Testis (tissue), 3 donors: ENCODE data around the gene TNFSF10. TPM values are rescaled to one million over a fixed set of nuclear protein-coding genes. Genes with fewer than 3 reads are reported as not detected.
"Not testable (repeated sequence)": the region's sequence is repeated elsewhere in the genome, so short reads cannot be mapped to it uniquely, and the experiment has no call there.

ENCODE experiments used
- DNase-seq: peaks from one replicate; pipeline ENCODE4 v3.0.0-alpha.2; 2019
- H3K27ac ChIP-seq, 2 donors: fragments of 200-600 bp; sonication (generic); one replicate each; pipeline ENCODE4 v1.5.1; 2019
- H3K27me3 ChIP-seq: fragments of 200-600 bp; sonication (generic); one replicate; pipeline ENCODE4 v1.5.1; 2019
- H3K36me3 ChIP-seq: fragments of 200-600 bp; sonication (generic); one replicate; pipeline ENCODE4 v1.5.1; 2017; ENCODE audit warnings: low read depth; ENCODE audit errors: missing control alignments
- H3K4me1 ChIP-seq: fragments of 200-600 bp; sonication (generic); one replicate; pipeline ENCODE4 v1.5.1; 2019
- H3K4me3 ChIP-seq, 2 donors: fragments of 200-600 bp; sonication (generic); one replicate each; pipeline ENCODE4 v1.5.1; 2017 to 2019
- H3K9me3 ChIP-seq: fragments of 200-600 bp; sonication (generic); one replicate; pipeline ENCODE4 v1.5.1; 2017
- POLR2A ChIP-seq: fragments of 450-650 bp; IDR thresholded peaks from one replicate; pipeline ENCODE4 v1.6.1; 2017; ENCODE audit warnings: antibody characterized with exemption, mild to moderate bottlenecking, moderate library complexity
- WGBS, 2 donors: methylation state at CpG; one replicate each; pipeline ENCODE4 v1.1.5; 2018; 5-methylcytosine and 5-hydroxymethylcytosine counted together
- intact Hi-C: fragments of 100-400 bp; cut with DNase I; formaldehyde crosslinking; loops from one replicate; pipeline ENCODE4 v1.15.1; 2023; ENCODE audit warnings: low total_unique reads
- polyA plus RNA-seq: library from polyadenylated mRNA; stranded (reverse); fragments of 350-450 nt; fragmentation: Illumina TruSeq; extraction: RNeasy Lipid Tissue Mini Kit (QIAGEN cat#74804); gene quantifications from one replicate; pipeline ENCODE4 v1.2.3, GENCODE V29; 2014; ENCODE audit warnings: low read depth, low replicate concordance; ENCODE audit not compliant: insufficient read depth
- total RNA-seq, 2 donors: library from RNA; depleted of rRNA; stranded (reverse); fragments of >200 nt; gene quantifications; one replicate each; pipeline ENCODE4 v1.2.3, GENCODE V29; 2016
- TF ChIP-seq, protein P1 (sequence below), 3 experiments: fragments of 450-650 bp in 2 of 3; fragments of 200-600 bp in 1 of 3; sonication (generic) in 1 of 3; IDR thresholded peaks; one replicate each; pipeline ENCODE4 v1.5.1; 2016 to 2019; ENCODE audit warnings: antibody characterized with exemption in 3 of 3, mild to moderate bottlenecking in 2 of 3, moderate library complexity in 1 of 3

TNFSF10 gene
- total and polyA plus RNA-seq, 3 donors from 2014 or later: 4.3 to 10.0 (median 8.1) TPM

DNA sequence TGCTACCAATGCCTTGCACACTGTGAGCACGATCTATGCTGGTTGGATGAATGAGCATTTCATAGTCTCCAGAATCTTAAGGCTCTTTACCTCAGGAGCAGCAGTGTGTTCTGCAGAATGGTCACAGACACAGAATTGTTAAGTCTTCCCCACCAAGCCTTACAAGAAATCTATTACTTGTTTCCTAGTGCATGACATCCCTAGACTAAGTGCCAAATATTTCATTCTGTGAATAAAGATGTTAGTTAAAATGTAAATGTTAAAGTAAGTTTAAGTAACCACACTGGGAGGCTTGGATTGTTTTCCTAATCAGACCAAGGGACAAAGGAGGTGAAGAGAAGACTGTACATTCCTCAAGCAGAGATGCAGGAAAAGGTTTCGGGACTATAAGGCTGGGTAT lies 4.1 kb upstream of the TNFSF10 start:
- TF ChIP-seq POLR2A: no peak
- TF ChIP-seq, protein P1, sequence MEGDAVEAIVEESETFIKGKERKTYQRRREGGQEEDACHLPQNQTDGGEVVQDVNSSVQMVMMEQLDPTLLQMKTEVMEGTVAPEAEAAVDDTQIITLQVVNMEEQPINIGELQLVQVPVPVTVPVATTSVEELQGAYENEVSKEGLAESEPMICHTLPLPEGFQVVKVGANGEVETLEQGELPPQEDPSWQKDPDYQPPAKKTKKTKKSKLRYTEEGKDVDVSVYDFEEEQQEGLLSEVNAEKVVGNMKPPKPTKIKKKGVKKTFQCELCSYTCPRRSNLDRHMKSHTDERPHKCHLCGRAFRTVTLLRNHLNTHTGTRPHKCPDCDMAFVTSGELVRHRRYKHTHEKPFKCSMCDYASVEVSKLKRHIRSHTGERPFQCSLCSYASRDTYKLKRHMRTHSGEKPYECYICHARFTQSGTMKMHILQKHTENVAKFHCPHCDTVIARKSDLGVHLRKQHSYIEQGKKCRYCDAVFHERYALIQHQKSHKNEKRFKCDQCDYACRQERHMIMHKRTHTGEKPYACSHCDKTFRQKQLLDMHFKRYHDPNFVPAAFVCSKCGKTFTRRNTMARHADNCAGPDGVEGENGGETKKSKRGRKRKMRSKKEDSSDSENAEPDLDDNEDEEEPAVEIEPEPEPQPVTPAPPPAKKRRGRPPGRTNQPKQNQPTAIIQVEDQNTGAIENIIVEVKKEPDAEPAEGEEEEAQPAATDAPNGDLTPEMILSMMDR (IDR thresholded peaks at IDR 0.05): no peak
- Histone ChIP-seq H3K4me3 (no peak overlapping the region), H3K9me3 (no peaks in the 10 kb centered on the region), H3K36me3 (no peaks in the 10 kb centered on the region), H3K27ac (no peak overlapping the region), H3K27me3 (no peaks in the 10 kb centered on the region), H3K4me1 (no peaks in the 10 kb centered on the region)
- 94 to 100% methylated on average over 2 of the region's 2 CpGs for WGBS, 2 donors
- intact Hi-C loops: no loop called here
- DNase-seq: no peak

DNA sequence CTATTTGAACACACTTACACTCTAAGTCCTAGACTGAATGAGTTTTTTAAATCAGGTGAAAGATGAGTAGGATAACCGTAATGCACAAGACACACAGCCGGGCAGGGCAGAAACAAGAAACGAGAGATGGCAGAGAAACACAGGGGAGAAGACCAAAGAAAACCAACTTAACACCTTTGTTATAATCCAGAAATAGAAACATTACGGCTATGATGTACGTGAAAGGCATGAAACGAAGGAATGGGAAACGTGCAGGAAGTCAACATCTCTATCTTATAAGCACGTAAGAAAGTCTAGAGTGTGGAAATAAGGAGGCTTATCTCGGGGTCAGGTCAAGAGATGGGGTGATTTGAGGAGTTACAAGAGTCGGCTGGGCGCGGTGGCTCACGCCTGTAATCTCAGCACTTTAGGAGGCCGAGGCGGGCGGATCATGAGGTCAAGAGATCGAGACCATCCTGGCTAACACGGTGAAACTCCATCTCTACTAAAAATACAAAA lies 1.9 kb upstream of the TNFSF10 start:
- intact Hi-C loops: no loop called here
- H3K9me3 ChIP-seq: no peaks in the 10 kb centered on the region
- no peak for DNase-seq
- H3K27me3 ChIP-seq: no peaks in the 10 kb centered on the region
- H3K27ac ChIP-seq: no peak overlapping the region
- H3K36me3 ChIP-seq: no peaks in the 10 kb centered on the region
- no peak for TF ChIP-seq POLR2A
- TF ChIP-seq, protein P1 (IDR thresholded peaks at IDR 0.05): no peak
- H3K4me1 ChIP-seq: no peaks in the 10 kb centered on the region
- 92% methylated on average over 18 of the region's 18 CpGs for WGBS, 2 donors
- no peak overlapping the region for H3K4me3 ChIP-seq

DNA sequence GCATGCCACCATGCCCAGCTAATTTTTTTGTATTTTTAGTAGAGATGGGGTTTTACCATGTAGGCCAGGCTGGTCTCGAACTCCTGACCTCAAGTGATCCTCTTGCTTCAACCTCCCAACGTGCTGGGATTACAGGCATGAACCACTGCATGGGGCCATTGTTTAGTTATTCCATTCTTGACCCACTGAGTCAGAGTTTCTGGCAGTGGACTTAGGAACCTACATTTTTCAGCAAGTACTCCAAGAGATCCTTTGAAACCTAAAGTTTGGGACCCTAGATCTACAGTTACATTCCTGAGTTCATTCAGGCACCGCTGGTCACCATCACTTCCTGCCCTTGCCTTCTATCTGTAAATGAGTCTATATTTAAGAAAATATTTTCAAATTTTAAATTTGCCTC lies 1.4 kb upstream of the TNFSF10 start:
- no peaks in the 10 kb centered on the region for H3K27me3 ChIP-seq
- WGBS, 2 donors: 86 to 87% methylated on average over 3 of the region's 3 CpGs

DNA sequence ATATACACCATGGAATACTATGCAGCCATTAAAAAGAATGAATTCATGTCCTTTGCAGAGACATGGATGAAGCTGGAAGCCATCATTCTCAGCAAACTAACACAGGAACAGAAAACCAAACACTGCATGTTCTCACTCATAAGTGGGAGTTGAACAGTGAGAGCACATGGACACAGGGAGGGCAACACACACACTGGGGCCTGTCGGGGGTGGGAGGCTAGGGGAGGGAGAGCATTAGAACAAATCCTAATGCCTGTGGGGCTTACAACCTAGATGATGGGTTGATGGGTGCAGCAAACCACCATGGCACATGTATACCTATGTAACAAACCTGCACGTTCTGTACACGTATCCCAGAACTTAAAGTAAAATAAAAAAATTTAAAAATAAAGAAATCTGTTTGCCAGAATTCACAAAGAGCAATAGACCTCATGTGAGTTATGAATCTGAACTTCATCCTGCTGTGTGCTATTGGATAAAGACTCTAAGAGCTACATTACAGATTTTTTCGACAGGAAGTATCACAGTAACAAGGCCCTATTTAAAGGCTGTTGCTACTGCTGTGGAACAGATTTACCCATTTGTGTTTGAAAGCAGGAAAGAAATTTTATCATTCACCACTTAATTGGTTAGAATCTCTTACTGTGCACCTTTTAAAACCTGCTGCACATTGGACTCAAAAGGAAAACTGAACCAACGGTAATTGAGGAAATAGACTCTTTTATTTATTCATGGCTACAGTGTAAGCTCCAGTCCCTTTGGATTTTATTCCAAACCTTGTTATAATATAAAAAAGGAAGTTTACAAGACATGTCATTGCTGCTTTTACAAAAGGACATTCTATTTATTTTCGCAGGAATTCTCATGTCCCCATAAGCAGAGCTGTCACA lies 1.1 kb downstream of the TNFSF10 start:
- H3K36me3 ChIP-seq, DNase-seq, H3K9me3 ChIP-seq, intact Hi-C loops, H3K27me3 ChIP-seq, H3K4me1 ChIP-seq: not testable (repeated sequence)
- H3K27ac ChIP-seq: peak overlapping the region in 1 of 2 donors; percentile 3
- H3K4me3 ChIP-seq: peak overlapping the region; percentile 41 to 42
- WGBS, 2 donors: 55 to 64% methylated on average over 6 of the region's 6 CpGs

More for the DNA sequence above, 1.4 kb upstream of the TNFSF10 start:
- Histone ChIP-seq H3K4me1 (no peaks in the 10 kb centered on the region), H3K27ac (no peak overlapping the region), H3K9me3 (no peaks in the 10 kb centered on the region), H3K36me3 (no peaks in the 10 kb centered on the region), H3K4me3 (no peak overlapping the region)
- intact Hi-C loops: no loop called here
- no peak for DNase-seq
- no peak for TF ChIP-seq POLR2A
- TF ChIP-seq, protein P1 (IDR thresholded peaks at IDR 0.05): no peak

DNA sequence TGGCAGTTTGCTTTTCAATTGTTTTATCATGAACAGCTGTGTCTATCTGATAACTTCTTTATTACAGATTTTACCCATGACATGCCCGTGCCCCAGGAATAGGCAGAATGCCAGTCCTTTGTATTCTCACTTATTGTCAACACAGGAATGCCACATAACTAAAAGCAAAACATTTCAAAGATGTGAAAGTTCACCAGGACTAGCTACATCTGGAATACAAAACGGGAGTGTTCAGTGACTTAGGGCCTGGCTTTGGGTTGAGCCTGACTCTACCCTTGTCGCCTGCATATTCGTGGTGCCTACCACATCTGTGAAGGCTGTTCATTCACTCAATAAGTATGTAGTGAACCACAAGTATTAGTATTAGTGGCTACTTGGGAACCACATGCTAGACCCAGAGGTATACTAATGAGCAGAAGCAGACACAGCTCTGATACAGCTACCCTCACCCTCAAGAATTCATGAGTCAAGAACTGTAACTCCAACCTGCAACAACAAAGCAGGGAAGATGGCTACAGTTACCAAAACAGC lies 2.9 kb downstream of the TNFSF10 start:
- Histone ChIP-seq H3K4me1 (peaks cover 3% of the 10 kb centered on the region), H3K4me3 (no peak overlapping the region)

More for the DNA sequence above, 2.9 kb downstream of the TNFSF10 start:
- H3K36me3 ChIP-seq: no peaks in the 10 kb centered on the region
- TF ChIP-seq, protein P1 (IDR thresholded peaks at IDR 0.05): no peak
- TF ChIP-seq POLR2A: no peak
- 72 to 73% methylated on average over 4 of the region's 4 CpGs for WGBS, 2 donors
- H3K27ac ChIP-seq: no peak overlapping the region
- intact Hi-C loops: no loop called here
- H3K9me3 ChIP-seq: no peaks in the 10 kb centered on the region
- H3K27me3 ChIP-seq: no peaks in the 10 kb centered on the region
- DNase-seq: no peak
